HG03575 (cell line): ENCODE data around the gene ALG14.

Source experiments
- ATAC-seq: cut with Tn5 transposase; IDR thresholded peaks from one replicate; pipeline ENCODE4 v1.9.1; 2021; ENCODE audit not compliant: unreplicated experiment, insufficient number of reproducible peaks, low FRiP score; ENCODE audit errors: extremely low read depth

The ALG14 gene

DNA sequence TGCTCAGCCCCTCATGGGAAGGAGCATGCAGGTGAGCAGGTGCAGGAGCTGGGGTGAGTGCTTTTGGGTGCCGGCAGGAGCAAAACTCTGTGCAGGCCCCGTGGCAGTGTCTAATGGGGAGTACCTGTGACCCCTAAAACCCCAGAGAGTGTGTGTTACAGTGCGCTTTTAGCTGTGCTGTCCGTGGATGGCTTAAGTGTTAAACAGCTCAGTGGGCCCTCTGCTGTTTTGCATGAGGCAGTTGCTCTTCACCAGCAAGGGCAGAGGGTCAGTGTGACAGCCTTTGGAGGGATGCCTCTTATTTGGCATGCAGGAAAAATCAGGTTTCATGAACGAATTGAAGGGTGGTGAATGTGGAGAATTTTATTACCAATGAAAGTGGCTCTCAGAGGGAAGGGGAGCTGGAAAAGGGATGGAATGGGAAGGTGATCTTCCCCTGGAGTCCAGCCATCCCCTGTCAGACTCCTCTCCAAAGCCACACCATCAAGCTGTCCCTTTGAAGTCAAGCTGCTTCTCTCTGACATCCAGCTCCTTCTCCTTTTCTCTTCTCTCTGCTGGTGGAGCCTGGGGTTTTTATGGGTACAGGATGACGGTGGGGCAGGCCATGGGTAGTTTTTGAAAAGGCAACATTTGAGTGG lies 17.0 kb upstream of the ALG14 start:
- ATAC-seq, result no peak

DNA sequence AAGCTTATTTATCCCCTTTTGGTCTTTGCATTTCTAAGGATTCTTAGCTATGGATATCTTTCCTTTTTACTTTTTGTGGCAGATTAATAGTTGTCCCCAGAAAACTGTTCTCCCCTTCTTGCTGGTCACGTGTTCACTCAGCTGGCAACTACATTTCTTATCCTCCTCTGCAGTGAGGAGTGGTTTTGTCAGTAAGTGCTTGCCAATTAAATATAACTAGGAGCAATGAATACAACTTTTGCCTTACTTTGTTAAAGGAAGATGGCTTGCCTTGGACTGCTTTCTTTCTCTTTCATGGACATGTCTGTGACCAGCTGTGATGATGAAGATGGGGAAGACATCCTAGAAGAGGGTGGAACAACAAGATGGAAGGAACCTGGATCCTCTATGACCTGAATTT lies 15.6 kb upstream of the ALG14 start:
- ATAC-seq, result no peak

DNA sequence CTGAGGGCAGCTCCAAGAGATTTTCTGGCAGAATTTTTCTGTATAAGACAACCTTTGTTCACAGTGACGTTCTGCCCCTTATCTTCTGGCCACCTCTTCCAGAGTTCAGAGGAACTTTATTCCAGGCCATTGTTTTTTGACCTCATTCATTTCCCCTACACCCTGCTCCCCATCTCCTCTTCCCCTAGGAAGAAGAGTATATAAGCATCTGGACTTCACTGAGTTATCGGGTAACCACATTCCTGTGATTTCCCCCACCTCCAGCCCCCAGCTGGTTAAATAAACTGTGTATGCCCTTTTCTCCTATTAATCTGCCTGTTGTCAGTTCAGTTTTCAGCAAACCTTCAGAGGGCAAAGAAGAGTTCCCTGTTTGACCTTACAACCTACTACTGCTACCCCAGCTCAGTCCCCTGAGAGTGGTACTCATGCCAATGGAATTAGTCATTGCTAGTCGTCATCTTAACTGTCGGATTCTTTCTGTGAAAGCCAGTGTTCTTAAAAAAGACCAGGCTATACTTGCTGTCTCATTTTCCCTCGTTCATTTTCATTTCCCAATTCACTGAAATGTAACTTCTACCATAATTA lies 14.3 kb upstream of the ALG14 start:
- ATAC-seq, result no peak

DNA sequence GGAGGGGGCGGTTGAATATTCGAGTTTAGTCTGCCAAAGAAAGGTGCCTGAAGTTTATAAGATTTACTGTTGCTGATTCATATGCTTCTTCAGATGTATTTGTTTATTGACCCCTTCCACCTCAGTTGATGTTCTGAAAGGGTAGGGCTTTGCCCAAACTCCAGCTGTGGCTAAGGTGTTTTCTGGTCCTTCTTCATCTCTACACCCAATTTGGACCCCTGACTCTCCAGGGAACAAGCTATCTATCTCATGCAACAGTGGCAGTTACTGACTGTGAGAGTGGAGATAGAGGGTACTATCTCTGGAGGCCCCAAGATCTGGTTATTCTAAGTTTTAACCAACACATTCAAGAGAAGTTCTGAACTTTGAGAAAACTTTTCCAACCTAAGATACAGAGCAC lies 12.6 kb upstream of the ALG14 start:
- ATAC-seq, result no peak

DNA sequence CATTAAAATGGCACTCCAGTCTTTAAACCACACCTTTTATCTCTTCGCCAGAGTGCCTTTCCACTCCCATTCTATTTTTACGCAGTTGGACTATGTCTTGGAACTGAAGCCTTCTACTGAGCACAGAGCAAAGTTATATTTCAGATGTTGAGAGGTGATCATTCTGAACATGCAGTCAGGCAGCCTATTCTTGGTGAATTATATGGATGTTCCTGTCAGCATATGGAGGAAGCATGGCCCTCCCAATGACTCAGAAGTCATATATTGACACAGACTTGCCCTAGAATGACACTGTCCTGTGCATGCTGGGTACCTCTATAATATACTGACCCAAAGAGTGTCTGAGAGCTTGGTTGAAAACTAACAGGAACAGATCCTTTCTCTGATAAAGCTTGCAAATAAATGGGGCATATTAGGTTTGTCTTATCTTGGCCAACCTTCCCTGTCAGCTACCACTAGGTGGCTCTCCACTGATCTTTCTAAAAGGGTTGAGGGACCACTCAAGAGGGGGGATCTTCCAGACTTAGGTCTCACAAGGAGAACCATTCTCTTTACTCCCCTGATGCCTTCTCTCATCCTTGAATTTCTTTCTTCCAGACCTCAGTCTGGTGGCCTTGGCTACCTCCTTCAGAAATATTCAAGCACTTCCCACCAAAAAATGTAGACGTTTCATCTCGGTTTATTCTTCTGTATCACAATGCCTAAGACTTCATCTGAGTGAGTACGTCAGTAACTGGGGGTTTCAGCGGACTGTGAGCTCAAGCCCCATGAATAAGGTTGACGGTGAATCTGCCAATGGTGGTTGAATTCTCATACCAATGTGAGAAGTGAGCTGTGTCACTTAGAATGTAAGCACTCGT lies 11.8 kb upstream of the ALG14 start:
- no peak for ATAC-seq

DNA sequence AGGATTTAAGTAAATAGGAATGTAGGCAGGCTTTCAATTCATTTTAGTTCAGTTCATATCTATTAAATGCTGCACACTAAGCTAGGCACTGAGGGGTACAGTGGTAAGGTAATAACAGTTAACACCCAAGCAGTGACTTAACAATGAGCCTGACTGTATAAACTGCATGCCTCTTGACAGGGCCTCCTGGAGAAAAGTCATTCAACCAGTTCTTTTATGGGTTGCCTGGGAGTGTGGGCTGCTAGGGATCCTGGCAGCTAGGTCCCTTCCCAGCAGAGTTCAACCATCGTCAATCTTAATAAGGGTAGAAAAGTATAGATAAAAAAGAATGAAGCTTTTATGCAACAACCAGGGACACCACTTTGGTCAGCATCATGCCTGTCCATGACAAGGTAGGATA lies 8.1 kb upstream of the ALG14 start:
- no peak for ATAC-seq

DNA sequence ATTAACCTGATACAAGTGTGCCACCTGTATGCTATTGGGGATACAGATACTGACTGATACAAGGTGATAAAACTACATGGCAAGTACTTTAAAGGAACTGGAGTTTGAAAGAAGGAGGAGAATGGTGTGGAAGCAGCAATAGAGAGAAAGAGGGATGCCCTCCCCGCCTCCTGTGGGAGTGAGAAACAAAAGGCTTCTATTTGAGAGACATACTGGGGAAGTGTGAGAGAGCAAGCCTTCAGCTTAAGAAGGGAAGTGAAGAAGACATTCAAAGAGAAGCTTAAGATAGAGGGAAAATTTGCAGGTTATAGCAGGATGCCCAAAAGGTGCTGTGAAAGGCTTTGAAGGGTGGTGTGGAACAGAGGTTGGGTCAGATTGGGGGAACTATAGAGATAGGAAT lies 7.7 kb upstream of the ALG14 start:
- no peak for ATAC-seq

DNA sequence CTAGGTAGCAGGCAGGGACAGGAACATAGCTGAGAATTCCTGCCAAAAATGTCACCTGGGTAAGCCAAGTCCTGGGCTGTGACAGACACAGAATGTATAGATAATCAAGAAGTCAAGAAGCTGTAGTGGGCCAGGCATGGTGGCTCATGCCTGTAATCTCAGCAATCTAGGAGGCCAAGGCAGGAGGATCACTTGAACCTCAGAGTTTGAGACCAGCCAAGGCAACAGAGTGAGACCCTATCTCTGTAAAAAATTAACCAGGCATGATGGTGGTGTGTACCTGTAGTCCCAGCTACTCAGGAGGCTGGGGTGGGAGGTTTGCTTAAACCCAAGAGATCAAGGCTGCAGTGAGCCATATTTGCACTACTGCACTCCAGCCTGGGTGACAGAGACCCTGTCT lies 3.3 kb upstream of the ALG14 start:
- no peak for ATAC-seq

DNA sequence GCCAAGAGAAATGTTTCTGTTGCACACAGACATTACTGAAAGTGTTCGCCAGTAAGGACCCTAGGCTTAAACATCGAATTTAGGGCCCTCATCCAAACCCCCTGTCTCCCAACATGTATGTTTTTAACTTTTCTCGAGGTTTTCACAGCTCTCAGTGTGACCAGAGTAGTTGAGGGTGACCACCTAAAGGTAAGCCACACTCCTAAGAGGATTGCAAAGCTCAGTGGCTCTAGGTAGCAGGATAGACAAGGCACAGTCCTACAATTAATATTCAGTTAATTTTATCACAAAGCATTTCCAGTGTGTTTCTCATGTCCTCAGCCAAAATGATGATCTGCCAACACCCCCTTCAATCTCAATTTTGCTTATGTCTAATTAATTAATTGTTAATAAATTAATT lies 695 bp upstream of the ALG14 start:
- no peak for ATAC-seq

DNA sequence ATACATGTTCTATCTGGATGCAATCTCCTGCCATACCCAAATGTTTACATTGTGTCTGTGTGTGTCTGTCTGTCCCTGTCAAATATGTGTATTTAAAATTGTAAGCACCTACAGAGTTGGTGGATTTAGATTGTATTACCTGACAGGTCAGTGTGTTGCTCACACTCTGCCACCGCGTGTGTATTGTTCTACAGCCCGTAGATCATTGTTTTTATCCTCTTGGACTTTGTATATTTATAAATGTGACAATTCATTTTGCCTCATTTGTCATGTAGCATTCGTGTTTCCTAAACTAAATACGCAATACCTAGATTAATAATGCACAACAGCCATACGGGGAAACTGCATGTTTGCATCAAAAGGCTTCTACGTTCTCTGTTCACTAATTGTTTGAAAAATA lies 634 bp downstream of the ALG14 start:
- ATAC-seq, result no peak

DNA sequence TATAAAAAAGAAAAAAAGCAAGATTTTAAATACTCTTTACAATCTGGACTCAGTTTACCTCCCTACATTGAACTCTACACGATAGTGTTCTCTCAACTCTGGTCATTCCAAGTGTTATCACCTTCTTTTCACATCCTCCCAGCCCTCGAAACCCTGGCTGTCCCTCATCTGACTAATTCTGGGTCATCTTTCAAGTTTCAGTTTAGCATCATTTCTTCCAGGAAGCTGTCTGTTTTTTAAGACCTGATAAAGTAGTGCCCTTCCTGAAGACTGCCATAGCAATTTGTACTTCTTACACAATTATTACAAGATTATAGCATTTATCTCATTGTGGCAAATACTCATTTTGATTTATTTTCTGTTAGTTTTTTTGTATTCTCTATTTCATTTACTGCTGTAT lies 1.2 kb downstream of the ALG14 start:
- ATAC-seq, result no peak

DNA sequence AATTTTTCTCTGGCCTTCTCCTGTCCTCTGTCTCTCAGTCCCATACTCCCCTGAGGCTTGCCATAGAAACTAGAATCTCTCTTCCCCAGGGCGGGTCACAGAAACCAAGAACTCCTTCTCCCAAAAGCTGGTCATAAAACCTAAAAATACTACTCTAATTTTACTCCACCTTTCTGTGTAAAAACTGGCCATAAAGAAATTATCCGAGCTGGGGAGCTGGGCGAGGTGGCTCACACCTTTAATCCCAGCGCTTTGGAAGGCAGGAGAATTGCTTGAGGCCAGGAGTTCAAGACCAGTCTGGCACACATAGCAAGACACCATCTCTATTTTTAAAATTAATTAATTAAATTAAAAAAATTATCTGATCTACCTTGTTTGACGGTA lies 3.0 kb downstream of the ALG14 start:
- no peak for ATAC-seq

DNA sequence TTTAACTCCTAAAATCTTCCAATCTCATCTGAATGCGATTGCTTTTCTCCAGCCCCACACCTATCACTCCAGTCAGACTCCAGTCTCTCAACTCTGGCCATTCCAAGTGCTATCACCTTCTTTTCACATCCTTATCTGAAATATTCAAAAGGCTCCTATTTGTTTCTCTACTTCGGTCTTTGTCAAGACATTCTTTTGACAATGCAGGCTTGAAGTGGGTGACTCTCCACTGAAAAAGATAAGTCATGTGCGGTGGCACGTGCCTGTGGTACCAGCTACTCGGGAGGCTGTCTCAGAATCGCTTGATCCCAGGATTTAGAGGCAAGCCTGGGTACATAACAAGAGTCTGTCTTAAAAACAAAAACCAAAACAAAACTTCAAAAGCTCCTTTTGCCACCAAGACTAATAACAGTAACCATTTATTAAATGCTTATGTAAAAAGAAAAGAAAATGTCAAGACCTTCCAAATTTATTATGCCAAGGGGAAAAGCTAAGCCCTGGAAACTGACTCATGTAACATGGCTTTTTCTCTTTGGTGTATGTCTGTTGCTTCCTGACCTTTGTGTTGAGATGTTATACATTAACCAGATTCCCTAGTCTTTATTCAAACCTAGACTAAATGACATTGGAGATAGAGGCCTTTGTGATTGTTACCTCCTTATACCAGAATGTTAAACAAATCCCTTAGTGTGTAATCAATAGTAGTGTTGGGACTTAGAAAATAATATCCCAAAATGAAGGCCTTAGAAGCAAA lies 3.6 kb downstream of the ALG14 start:
- ATAC-seq, result no peak

DNA sequence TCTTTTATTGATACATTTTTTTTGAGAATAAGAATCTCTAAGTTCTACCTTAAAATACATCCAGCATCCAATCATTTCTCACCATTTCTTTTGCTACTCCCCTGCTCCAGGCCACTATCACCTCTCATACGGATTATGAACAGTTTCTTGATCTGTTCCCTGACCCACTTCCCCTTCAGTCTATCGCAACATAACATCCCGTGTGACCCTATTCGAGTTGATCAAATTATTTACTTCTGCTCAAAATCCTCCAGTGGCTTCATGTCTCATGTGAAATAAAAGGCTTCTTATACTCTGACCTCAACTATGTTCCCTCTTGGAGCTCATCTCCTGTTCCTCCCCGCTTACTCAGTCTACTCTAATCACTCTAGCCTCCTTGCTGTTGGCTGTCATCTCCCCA lies 5.2 kb downstream of the ALG14 start:
- no peak for ATAC-seq

DNA sequence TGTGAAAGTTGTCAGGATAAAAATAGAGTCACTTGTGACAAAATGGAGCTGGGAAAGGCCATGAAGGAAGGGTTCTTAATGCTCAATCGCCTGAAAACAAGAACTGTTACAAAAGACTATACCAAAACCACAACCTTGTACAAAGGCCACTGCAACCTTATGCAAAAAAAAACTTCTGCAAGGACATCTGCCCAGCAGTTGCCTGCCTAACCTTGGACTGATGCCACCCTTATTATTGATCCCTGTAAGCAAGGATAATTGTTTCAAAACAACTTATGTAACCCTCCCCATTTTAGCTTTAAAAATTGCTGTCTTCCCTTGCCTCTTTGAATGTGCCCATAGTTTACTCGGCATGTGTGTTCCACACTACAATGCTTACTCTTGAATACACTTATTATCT lies 5.7 kb downstream of the ALG14 start:
- no peak for ATAC-seq

DNA sequence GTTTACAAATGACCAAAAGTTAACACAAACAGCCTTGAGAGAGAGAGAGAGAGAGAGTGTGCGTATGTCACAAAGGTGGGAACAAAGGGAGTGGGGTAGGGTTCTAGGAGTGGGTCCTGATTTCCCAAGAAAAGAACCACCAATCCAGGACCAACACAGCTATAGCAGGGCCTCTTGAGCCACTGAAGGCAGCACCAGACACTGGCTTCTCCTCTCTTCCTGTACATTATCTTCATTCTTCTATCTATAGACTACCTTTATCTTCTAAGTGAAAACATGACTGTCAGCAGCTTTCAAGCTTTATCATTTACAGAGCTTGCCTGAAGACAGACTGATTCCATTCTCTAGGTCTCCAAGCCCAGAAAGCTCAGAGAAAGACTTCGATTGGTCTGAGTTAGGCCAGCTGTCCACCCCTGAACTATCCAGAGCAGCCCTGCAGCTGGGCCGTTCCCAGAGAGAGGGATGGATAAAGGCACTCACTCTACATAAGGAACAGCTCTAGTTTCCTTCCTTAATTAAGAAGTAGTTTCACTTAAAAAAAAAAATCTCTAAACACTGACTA lies 11.2 kb downstream of the ALG14 start:
- no peak for ATAC-seq

DNA sequence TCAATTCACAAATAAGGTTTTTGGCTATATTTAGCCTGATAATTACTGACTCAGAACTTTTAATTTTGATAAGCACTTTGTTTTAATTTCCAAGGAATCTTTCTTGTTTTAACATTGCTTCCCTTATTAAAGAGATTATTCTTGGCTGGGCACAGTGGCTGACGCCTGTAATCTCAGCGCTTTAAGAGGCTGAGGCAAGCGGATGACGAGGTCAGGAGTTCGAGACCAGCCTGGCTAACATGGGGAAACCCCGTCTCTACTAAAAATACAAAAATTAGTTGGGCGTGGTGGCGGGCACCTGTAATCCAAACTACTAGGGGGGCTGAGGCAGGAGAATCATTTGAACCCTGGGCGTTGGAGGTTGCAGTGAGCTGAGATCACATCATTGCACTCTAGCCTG lies 13.8 kb downstream of the ALG14 start:
- no peak for ATAC-seq

DNA sequence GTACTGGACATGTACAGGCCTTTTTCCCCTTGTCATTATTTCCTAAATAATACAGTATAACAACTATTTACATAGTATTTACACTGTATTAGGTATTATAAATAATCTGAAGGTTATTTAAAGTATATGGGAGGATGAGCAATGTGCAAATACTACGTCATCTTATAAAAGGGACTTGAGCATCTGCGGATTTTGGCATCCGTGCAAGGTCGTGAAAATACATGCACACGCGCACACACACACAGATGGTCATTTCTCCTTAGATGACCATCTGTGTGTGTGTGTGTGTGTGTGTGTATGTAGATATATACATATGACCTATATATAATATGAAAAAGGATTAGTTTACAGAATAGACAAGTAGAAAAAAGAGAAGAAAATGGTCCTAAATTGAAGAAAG lies 15.4 kb downstream of the ALG14 start:
- no peak for ATAC-seq

DNA sequence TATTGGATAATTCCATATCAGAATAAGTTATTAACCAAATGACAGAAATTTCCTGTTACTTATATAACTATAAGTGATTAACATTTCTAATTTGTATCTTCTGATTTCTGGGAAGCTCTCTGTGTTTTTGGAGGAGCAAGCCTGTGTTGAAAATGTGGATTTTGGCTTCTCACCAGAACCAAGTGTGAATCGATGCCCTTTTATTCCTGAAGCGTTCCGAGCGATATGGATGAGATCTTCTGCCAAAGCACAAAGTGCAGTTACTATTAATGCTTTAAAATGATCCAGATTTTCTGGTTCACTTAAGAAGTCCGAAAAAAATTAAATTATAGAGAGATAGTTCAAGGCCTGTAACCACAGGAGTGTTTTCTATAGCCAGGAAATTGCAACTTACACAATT lies 22.8 kb downstream of the ALG14 start:
- ATAC-seq, result no peak
